MM.1S (cell line): ENCODE results near the gene ZFYVE28.

Experiments
- CTCF ChIP-seq: fragments of 300-600 bp; sonication (generic); IDR thresholded peaks from 2 replicates; pipeline ENCODE4 v1.5.1; 2016; ENCODE audit warnings: antibody characterized with exemption, low read length, mixed read lengths
- EZH2 ChIP-seq: fragments of 300-600 bp; sonication (generic); optimal IDR thresholded peaks from 2 replicates; pipeline ENCODE3; 2017; ENCODE audit warnings: low read depth, mild to moderate bottlenecking, antibody characterized with exemption, low read length, mixed read lengths

GRCh38 chr4:2265113-2266110 is 153.0 kb downstream of the ZFYVE28 start:
- TF ChIP-seq CTCF = no peak
- TF ChIP-seq EZH2 = no peak
